Upper lobe of left lung (tissue), 4 donors: ENCODE data around the gene MRGPRG.

Source experiments
- CTCF ChIP-seq, 6 experiments: fragments of 450-650 bp in 4 of 6; fragments of 200-600 bp in 2 of 6; sonication (generic) in 2 of 6; IDR thresholded peaks; one replicate each; pipeline ENCODE4 v1.5.1; 2016 to 2019; ENCODE audit warnings: antibody characterized with exemption in 6 of 6
- EP300 ChIP-seq, 4 donors: sonication (generic); formaldehyde crosslinking; IDR thresholded peaks; one replicate each; pipeline ENCODE4 v1.5.1; 2017; ENCODE audit warnings: antibody characterized with exemption in 4 of 4, control low read depth in 2 of 4
- POLR2A ChIP-seq, 4 donors: fragments of 450-650 bp; IDR thresholded peaks; one replicate each; pipeline ENCODE4 v1.5.1; 2016 to 2017; ENCODE audit warnings: antibody characterized with exemption in 4 of 4, mild to moderate bottlenecking in 2 of 4
- POLR2AphosphoS5 ChIP-seq, 2 donors: sonication (generic); formaldehyde crosslinking; IDR thresholded peaks; one replicate each; pipeline ENCODE4 v1.5.1; 2017; ENCODE audit warnings: antibody characterized with exemption in 2 of 2

- TF ChIP-seq POLR2A (IDR thresholded peaks at IDR 0.05) (no peak), CTCF (IDR thresholded peaks at IDR 0.05) (no peak), EP300 (IDR thresholded peaks at IDR 0.05) (no peak), POLR2AphosphoS5 (IDR thresholded peaks at IDR 0.05) (no peak)
Observed at GRCh38 chr11:3206922-3207204, 11.8 kb downstream of the MRGPRG start.
